ENCODE results near the gene NCEH1.

GRCh38 chr3:172666873-172667694 is 43.8 kb downstream of the NCEH1 start:
- TF ChIP-seq CTCF (conservative IDR thresholded peaks at IDR 0.05; ENCODE audit: low read length) = peak; percentile 81
- no peak for TF ChIP-seq EZH2phosphoT487 (IDR thresholded peaks at IDR 0.05; ENCODE audit: borderline replicate concordance)
